HG03045 (cell line): Measurements from ENCODE around the gene P2RY6.

ENCODE experiments used
- ATAC-seq: cut with Tn5 transposase; IDR thresholded peaks from one replicate; pipeline ENCODE4 v1.9.1; 2021; ENCODE audit warnings: mild to moderate bottlenecking, moderate library complexity; ENCODE audit not compliant: unreplicated experiment

Gene P2RY6

GRCh38 chr11:73314117-73314961 is 42.2 kb downstream of the P2RY6 start:
- peak; percentile 45 for ATAC-seq

DNA sequence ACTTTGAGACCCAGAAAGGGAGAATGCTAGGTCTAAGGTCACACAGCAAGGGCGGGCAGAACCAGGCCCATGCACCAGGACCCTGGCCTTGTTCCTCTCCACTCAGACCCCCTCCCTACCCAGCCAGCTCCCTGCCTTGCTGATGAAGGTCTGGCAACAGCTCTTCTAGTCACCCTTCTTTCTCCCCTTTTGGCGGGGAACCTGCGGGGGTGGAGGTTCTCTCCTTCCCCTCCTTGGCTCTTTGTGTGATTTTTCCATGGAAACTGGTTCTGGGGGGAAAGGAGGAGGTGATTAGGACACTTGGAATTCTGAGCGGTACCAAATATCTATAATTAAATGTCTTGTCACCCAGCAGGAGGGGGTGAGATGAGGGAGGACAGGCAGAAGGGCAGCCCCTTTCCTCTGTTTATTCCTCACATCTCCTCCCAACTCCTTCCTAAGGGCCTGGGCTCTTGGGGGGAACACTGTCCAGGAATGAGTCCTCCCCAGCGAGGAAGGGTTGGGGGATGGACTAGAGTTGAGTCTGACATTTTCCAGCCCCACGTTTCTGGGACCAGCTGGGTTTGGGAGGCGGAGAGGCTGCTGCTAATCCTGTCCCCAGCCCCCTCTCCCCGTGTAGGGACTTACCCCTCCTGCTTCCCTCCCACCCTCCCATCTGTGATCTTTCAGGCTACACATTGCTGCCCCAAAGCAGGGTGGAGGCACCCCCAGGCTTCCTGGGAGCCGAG is 43.3 kb downstream of the P2RY6 start:
- no peak for ATAC-seq

GRCh38 chr11:73316422-73316821 is 44.3 kb downstream of the P2RY6 start:
- ATAC-seq, result no peak

DNA sequence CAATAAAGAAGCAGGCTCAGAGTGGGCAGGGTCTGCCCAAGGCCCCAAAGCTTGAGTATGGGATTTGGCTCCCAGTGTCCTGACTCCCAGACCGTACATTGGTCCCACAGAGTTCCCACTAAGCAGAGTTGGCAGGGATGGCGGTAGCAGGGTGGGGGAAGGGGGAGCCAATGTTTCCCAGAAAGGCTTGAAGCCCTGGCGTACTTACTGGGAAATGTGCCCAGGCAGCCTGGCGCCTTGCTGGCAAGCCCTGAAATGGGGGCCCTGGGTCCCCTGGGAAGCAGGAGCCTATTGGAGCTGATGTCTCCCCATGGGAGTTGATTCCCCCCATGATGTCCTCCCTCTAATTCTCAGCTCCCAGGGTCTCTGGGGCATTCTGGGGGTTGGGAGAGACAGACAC is 45.2 kb downstream of the P2RY6 start:
- no peak for ATAC-seq

GRCh38 chr11:73317803-73318202 is 45.7 kb downstream of the P2RY6 start:
- ATAC-seq, result no peak

- ATAC-seq, result no peak
Measured at GRCh38 chr11:73318501-73319011, 46.4 kb downstream of the P2RY6 start.

DNA sequence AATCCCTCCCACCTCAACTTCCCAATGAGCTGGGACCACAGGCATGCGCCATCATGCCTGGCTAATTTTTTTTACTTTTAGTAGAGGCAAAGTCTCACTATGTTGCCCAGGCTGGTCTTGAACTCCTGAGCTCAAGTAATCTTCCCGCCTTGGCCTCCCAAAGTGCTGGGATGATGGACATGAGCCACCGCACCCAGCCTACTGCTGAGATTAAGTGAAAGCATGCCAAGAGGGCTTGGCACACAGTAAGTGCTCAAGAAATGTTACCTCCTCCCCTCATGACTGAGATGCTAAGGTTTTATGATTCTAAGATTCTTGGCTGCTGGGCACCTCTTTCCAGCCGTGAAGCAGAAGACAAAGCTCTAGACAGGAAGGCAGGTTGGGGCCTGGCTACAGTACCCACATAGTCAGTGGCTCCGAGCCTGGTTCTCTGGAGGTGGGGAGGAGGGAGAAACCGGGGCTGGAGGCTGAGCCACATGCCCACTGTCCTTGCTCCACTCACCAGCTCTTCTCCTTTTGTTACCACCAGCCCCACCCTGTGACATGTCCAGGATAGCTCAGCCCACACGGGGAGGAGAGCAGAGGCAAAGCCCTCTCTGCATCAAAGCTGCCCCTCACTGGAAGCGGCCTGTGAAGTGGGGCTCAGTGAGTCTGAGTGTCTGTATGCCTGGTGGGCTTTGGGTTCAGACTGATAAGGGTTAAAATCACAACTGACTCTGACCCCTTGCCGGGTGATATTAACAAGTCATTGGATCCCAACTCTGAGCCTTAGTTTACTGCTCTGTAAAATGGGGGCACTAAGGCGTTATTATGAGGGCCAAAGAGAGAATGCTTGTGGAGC is 48.8 kb downstream of the P2RY6 start:
- no peak for ATAC-seq

DNA sequence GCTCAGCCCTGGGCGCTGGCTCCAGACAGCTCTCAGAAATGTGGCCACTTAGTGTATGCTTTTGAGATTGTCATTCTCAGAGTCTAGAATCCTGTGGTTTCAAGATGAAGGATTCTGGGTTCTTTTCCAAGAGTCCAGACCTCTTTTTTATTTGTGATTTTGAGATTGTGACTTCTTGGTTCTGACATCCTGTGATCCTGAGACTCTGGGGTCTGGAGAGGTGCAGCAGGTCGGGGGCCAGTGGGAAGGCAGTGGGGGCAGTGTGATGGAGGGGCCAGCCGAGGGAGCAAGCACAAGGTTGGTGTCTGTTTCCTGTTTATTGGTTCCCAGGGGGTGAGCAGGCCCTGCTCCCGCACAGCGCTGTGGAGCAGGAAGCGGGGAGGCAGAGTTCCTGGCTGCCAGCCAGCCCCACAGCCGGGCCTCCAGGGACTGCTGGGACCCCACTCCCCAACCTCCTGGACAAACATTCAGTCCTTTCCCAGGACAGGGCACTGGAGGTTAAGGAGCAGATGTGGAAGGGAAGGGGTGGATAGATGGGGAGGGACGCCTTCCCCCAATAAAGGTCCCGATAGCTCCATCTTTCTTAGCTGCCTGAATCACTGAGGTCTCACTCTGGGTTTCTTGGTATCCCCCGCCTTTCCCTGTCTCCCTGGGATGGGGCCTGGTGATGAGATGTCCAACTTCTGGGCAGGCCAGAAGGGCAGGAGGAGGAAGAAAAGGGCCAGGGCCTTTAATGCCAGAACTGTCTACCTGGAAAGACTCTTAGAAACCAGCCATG is 49.7 kb downstream of the P2RY6 start:
- ATAC-seq, result no peak

DNA sequence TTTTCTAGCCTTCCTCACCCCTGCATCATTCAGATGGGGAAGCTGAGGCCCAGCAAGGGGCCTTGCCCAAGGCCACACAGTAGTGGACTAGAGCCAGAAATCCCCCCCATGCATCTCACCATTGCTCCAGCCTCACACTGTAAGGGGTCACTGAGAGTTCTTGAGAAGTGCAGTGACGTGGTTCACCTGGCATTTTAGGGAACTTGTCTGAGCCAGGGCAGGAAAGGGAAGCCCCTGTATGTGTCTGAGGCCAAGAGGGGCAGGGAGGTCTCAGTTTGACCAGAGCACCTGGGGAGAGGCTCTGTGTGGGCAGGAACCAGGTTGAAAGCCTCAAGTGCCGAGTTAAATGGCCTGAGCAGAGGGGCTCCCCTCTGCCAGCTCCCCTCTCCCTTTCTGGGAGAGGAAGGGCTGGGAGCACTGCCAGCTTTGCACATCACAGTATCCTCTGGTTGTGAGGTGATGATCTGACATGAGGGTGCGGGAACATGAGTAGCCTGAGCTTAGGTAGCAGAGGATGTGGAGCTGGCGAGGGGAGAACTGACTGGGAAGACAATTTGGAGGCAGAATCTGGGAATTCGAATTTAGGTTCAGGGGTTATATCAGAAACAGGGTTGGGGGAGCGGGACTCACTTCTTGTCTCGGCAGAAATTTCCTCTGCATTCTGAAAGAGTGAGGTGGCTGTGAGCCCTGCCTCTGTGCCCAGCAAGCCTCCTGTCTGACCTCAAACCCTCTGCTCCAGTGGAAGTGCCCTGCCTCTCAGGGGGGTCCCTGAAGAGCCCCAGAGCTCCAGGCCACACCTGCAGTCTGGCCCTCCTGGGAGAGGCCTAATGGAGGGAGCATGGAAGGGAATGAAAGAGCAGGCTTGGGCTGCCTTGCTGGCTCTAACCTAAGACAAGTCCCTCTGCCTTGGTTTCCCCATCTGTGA is 50.5 kb downstream of the P2RY6 start:
- ATAC-seq, result no peak

DNA sequence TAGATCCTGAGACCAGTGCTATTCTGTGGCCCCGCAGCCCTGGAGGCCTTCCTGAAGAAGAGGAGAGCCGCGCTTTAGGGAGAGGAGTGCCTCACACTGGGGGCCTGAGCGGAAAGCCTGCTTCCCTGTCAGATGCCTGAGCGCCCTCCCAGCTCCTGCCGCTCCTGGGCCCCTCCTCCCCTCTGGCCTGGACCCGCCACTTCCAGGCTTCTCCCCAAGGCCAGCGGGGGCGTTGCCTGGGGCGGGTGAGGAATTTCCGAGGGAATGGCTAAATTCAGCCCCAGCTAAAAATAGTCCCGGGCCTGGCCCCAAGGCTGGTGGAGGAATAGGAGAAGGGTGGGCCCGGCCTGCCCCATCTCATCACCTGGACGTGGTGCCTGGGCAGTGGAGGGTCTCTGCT is 51.3 kb downstream of the P2RY6 start:
- ATAC-seq, result no peak

GRCh38 chr11:73324116-73324515 is 52.0 kb downstream of the P2RY6 start:
- no peak for ATAC-seq

DNA sequence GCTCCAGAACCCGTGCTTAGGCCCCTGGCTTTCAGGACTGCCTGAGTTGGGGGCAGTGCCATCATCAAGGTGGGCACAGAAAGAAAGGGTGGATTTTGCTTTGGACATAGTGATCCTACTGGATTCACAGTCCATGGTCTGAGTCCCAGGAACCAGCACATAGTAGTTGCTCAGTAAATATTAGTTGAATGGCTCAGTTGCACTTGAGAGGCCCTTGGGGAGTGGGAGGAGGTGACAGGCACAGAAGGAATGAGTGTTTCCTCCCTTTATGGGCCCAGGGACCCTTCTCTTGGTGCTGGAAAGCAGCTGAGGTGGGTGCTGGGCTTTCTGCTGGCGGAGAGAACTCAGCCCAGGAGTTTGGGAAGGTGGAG is 52.5 kb downstream of the P2RY6 start:
- no peak for ATAC-seq

- ATAC-seq, result peak; percentile 51
Measured at GRCh38 chr11:73325036-73325981, 53.2 kb downstream of the P2RY6 start.

GRCh38 chr11:73326929-73327811 is 55.0 kb downstream of the P2RY6 start:
- ATAC-seq, result no peak

DNA sequence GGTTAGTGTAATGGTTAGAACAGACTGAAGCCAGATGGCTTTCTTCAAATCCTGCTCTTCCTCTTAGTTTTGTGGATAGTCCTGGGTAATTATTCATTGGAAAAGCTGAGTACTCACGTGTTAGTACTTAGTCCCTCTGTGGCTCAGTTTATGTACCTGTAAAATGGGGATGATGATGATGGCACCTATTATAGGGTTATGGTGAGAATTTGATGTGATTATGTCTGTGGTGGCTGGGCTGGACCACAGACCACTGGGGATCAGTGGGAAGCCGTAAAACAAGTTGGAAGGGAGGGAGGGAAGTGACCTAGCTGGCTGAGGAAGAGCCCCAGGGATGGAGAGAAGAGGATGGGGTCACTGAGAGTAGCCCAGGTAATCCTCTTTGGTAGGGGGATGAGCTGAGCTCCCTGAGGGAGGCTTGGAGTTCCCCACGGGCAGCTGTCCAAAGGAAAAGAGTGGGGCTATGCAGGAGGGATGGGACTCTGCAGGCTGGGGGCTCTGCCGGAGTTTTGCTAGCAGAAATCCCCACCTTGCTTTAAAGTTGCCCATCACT is 55.8 kb downstream of the P2RY6 start:
- ATAC-seq, result no peak

DNA sequence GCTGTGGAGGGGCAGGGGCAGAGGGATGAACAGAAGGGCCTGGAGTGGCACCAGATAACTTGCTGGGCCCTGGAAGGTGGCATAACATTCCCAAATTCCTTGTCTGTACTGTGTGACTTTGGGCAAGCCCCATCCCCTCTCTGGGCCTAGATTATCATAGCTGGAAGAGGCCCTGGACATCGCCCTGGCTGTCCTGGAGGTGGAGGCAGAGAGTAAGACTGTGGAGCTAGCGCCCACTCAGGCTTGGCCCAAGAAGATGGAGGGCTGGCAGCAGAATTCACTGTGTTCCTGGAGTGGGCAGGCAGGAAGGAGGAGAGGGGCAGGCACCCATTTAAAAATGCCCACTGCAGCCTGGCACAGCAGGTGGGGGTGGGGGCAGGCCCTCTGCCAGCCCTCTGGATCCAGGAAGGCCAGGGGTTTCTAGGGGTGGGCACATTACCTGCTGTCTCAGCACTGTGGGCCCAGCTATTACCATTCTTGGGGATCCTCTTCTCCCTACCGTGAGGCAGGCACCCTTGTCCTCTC is 58.5 kb downstream of the P2RY6 start:
- ATAC-seq, result no peak
